HG02870 (cell line): ENCODE measurements around the gene GSG1L.

Experiments
- ATAC-seq: cut with Tn5 transposase; IDR thresholded peaks from one replicate; pipeline ENCODE4 v1.9.1; 2021; ENCODE audit warnings: mild to moderate bottlenecking, moderate library complexity; ENCODE audit not compliant: unreplicated experiment

The GSG1L gene

DNA sequence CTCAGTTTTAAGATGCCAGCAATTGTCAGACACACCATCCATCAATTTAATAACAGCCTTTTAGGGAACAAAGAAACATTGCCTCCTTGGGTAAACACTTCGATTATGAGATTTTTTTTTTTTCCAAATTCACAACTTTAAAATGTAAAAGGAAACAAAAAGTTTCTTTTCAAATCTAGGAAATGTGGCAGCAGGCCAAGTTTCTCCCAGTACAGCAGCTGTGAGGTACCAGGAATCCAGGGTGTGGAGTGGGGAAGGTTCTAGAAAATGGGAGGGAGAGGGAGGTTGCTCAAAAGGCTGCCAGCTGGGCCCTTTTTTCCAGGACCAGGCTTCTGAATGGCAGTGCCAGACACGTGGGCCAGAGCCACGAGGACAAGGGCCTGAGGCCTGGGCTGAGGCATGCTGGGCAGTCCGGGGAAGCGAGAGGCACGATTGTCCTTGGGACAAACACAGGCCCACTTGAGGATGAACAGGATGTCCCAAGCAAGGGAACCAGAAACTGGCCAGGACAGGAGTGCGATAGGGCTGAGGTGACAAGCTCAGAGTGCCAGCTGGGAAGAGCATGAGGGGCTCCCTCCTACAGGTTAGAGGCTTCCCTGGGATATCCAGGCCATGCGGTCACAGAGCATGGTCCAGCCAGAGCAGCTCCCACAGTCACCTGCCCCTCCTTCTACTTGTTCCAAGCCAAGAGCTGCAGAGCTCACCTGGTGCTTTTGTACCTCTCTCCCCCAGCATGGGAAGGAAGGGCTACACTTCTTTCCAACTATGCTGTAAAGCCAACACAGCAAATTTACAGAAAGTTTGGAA, 298.4 kb downstream of the GSG1L start:
- ATAC-seq, result no peak

DNA sequence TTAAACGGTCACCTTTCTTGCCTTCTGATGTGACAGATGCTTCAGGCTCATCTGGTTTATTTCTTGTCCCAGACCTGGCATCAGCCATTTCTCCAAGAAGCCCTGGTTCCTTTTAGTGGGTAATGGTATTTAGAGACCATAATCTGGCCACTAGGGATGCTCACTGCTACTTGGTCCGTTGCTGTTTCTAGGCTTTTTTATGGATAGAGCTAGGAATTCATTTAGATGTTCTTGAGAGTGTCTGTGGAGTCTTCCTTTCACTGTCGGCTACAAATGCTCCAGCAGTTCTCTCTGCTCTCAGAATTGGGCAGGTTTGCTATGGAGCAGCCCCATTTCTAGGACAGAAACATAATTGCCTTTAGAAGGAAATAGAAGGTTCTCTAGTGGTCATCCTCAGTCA, 299.1 kb downstream of the GSG1L start:
- ATAC-seq, result no peak

DNA sequence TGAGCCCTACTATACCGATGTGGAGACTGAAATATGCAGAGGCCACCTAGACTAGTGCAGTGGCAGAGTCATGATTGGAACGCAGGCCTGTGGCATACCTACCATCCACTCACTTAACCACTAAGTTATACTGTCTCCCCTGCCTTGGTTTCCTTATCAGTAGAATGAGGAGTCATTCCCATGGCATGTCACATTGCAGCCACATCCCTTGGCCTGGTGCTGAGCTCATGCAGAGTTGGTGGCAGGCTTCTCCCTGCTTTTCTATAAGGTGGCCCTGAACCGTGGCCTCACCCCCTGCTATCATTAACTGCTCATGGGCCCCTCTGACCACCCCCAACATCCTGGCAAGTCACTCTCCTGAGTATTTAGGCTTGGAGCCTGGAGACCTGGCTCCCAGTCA, 301.1 kb downstream of the GSG1L start:
- no peak for ATAC-seq

DNA sequence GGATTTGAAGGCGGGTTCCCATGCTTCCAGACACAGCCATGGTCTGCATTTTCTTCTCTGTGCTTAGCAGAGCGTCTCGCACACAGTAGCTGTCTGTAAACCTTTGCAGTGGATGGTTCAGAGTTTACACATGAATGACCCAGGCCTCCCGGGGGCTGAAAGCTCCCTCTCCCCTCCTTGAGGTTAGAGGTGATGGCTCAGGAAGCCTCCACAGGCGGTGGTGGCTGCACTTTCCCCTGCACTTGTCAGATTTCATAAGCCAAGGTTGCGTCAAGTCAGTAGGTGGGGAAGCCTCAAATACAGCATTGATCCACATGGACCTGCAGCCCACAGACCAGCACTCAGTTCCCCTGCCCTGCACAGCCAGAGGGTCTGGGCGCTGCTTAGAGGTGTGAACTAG, 301.7 kb downstream of the GSG1L start:
- ATAC-seq, result no peak

DNA sequence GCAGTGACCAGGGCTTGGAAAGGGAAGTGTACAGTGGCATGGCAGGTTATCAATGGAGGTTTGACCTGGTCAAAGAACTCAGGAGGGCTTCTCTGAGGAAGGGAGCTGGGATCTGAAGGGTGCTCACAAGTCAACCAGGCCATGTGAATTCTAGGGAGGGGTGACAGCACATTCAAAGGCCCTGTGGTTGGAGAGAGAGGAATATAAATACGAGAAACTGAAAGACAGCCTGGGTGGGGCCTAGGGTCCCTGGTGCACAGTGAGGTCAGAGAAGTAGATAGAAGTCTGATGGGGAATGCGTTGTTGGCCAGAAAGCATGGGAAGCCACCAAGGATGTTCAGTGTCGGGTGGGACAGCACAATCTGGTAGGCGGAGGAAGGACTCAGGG, 302.7 kb downstream of the GSG1L start:
- no peak for ATAC-seq

DNA sequence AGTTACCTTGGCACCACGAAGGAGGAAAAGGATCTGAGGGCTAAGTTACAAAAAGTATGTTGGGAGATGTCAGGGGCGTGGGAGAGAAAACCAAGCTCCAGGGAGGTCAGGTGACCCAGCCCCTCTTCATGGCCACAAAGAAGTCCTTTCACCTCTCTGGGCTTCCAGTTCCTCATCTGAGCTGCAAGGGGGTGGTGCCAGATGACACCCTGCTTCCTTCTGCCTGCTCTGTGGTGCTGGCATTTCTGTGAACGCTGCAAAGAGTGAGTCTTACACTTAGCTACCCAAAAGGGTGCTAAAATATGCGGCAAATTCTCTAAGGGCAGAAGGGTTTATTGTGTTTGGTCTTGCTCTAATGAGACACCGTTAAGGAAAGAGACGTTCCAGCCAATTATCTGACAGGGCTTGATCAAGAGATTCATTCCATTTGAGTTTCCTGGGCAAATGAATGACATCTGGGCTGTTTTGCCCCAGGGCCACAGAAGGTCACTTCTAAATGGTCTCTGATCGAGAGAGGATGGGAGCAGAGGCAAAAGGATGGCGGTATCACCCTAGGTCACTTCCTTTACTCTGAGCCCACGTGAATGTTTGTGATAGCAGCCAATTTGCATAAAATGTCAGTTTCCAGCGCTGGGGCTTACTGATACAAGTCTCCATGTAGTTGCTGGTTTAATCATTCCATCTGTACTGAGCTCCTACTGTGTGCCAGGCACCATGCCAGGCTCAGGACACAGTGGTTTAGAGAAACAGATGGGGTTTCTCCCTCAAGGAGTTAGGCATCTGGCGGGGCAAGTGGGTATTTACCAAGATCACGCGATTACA, 303.3 kb downstream of the GSG1L start:
- ATAC-seq, result no peak

DNA sequence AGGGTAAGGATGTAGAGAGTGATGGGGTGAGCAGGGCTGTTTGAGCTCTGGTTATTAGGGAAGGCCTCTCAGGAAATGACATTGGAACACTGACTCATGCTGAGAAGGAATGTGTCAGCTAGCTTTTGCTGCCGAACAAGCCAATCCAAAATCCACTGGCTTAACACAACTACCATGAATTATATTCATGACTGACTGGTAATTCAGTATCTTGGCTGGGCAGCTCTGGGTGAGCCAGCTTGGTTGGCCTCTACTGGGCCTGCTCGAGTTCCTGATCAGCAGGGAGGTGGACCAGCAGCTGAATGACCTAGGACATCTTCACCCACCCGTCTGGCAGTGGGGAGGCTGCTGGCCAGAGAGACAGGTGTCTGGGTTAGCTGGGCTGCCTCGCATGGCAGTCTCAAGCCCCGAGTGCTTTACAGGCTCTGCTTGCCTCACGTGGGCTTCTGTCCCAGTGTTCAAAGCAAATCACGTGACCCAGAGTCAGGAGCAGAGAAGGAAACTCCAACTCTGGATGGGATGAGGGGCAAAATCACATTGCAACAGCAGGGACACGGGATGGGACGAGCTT, 304.1 kb downstream of the GSG1L start:
- no peak for ATAC-seq

DNA sequence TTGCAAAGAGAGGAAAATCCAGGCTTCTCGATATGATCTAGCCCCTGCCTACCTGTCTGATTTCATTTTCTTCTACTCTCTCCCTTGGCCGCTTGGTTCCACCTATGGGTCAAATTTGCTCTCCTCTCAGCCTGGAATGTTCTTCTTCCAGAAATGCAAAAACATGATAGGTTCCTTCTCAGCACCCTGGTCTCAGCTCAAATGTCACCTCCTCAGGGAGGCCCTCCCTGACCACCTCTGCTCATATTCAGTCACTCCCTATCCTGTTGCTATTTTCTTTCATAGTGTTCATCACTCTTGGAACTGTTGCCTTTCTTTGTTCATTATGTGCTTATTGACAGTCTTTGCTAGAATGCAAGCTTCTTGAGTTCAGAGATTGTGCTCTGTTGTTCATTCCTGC, 305.0 kb downstream of the GSG1L start:
- no peak for ATAC-seq

DNA sequence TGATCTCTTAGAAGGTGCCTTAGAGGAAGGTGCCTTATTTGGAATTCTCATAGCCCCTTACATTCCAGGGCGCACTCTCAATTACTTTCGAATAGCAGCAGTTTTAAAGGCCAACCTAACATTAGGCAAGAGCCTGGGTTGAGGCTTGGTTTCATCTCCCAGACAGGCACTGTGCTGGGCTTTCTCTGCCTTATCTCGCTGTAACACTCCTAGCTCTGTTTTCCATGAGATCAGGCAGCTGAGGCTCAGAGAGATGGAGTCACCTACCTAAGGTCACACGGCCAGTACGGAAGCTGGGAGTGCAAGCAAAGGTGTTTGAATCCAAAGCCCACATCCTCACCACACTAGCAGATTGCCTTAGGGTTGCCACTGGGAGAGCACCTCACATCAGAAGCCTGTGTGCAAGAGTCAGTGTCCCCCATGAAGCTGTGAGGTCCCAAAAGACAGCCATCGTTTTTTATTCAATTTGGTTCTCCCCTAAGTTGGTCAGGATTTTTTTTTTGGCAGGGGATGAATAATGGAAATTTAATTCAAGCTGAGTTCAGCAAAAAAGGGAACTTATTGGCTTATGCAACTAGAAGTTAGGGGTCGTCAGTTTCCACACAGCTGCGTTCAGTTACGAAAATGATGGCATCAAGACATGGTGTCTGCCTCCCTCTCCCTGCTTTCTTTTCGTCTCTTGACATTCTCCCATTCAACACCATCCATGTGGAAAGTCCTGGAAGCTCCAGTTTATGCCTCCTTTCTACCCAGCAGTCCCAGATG, 307.1 kb downstream of the GSG1L start:
- no peak for ATAC-seq

DNA sequence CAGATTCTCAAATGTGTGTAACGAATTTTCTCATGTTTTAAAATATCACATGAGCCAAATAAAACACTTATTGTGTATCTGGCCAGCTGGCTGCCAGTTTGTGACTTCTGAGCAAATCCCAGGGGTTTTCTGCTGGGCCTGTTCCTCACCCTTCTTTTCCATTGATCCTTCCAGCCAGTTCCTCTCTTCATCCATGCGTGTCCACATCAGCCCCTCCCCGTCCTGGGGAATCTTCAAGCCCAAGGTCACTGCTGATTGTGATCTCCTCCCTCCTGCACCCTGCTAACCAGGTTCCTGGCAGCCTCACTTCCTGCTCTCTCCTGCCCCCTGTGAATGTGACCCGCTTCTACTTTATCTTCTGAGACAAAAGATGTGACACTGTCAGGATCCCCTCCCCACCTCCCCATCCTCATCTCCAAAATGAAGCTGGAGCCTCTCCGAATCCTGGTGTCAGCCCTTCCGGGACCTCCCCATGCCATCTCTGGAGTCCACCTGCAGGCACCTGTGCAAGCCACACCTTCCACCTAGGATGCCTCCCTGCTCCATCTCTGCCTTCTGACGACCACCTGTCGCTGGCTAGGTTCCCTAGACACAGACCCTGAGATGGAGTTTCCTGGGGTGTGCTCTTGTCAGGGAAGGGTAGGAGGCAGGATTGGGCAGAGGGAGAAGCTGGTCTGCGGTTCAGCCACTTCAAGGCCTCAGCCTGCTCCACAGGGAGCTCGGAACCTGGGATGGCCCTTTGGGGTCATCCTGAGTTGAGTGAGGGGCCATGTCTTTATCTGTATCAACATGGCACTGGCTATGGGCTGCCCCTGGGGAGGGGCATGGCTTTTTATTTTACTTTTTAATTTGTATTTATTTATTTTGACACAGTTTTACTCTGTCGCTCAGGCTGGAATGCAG, 308.5 kb downstream of the GSG1L start:
- ATAC-seq, result no peak

DNA sequence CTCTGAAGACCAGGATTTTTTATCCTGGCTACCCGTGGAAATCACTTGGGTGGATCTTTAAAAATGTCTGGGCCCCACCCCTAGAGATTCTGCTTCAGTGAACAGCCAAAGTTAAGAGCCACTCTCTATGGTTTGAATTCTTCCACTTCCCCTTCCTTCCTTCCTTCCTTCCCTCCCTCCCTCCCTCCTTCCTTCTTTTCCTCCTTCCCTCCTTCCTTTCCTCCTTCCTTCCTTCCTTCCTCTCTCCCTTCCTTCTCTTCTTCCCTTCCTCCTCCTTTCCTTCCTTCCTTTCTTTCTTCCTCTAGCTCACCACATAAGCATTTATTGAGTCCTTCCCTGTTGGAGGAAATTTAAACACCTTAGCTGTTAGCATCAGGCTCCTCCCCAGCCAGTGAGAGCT, 310.0 kb downstream of the GSG1L start:
- no peak for ATAC-seq

DNA sequence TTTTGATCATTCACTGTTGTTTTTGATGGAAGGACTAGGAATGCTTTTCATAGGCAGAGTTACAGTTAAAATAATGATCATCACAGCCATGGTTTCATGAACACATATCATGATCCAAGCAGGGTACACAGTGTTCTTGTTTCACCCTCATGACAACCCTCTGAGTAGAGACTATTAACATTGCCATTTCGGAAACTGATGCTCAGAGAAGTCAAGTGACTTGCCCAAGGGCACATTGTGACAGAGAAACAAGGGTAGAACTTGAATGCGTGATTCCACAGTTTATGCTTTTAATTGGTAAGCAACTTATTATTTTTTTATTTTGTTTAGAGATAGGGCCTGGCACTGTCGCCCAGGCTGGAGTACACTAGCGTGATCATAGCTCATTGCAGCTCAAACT, 311.3 kb downstream of the GSG1L start:
- no peak for ATAC-seq

DNA sequence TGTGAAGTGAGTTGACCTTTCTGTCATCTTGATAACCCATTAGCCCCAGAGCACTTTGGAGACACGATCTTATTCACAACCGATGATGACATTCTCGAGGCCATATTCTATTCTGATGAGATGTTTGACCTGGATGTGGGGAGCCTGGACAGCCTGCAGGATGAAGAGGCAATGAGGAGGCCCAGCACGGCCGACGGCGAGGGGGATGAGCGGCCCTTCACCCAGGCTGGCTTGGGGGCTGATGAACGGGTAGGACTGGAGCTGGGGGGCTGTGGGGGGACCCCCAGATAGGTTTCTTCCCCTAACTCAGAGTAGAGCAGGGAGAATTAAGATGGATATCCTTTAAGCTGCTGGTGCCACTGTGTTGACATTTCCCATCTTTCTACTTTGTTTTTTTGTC, 311.8 kb downstream of the GSG1L start:
- ATAC-seq, result no peak

DNA sequence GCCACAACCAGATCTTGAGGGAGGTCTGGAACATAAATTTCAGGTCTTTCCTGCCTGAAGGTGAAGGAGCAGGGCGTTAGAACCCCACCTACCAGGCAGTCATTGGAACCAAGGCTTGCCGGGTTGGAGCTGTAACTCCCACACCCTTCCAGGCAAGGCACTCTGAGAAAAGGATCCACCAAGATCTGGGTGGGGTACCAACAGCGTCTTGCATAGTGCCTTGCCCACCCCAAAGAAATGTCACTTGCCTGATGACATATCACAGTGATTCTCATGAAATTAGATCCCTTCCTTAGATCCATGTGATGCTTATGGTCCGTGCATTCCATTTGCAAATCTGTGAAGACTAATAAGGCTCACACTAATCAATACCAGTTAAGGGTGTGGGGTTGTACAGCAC, 312.3 kb downstream of the GSG1L start:
- ATAC-seq, result no peak

DNA sequence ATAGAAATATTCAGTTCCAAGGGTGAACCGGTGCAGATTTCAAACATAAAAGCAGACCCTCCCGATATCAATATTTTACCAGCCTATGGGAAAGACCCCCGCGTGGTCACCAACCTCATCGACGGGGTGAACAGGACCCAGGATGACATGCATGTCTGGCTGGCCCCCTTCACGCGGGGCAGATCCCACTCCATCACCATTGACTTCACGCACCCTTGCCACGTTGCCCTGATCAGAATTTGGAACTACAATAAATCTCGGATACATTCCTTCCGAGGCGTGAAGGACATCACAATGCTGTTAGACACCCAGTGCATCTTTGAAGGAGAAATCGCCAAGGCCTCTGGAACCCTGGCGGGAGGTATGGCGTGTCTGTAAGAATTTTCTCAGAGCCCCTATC, 313.6 kb downstream of the GSG1L start:
- ATAC-seq, result no peak

DNA sequence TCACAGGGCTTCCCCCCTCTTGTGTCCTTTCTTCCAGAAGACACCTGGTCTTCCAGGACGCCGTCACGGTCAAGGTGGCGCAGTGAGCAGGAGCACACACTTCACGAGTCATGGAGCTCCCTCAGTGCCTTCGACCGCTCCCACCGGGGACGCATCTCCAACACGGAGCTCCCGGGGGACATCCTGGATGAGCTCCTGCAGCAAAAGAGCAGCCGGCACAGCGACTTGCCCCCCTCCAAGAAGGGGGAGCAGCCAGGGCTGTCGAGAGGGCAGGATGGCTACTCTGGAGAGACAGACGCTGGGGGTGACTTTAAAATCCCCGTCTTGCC, 314.0 kb downstream of the GSG1L start:
- no peak for ATAC-seq

DNA sequence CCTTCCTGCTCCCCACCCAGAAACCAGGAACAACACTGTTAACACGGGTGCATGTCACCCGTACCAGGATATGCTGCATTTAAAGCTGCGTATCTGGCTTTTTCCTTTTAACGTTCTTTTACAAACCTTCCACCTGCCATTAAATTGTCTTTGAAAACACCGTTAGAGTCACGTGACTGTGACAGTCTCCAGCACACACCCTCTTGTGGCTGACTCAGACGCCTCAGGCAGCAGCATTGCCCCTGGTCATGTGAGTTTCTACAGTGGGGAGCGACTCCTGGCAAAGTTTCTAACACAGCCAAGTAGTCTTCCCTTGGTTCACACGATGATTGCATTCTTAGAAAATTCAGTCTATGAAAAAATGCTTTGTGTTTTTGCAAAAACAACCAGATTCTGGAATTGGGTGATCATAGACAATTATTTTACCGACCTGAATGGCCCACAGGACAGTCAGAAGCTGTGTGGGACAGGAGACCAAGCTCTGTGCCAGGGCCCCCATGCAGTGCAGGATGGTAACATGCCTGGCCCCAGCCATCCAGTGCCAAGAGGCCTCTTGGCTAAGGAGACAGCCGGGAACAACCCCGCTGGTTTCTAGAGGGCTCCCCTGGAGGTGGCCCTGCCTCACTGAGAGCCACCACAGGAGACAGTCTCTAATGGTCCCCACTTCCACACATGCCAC, 314.5 kb downstream of the GSG1L start:
- no peak for ATAC-seq

DNA sequence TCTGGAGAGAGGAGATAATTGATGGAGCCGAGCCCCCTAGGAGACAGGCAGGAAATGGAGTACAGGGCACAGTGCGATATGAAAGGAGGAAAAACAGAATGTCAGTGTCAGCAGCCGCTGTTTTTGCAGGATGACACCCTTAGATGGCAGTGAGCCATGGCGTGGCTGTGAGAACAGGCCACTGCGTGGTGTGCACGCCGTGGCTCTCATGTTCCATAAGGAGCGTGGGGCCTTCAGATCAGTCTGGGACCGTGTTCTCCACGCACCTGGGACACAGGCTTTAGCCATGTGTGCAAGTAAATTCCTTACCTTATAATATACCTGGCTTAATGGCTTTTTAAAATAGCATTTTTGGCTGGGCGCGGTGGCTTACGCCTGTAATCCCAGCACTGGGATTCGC, 315.6 kb downstream of the GSG1L start:
- no peak for ATAC-seq

DNA sequence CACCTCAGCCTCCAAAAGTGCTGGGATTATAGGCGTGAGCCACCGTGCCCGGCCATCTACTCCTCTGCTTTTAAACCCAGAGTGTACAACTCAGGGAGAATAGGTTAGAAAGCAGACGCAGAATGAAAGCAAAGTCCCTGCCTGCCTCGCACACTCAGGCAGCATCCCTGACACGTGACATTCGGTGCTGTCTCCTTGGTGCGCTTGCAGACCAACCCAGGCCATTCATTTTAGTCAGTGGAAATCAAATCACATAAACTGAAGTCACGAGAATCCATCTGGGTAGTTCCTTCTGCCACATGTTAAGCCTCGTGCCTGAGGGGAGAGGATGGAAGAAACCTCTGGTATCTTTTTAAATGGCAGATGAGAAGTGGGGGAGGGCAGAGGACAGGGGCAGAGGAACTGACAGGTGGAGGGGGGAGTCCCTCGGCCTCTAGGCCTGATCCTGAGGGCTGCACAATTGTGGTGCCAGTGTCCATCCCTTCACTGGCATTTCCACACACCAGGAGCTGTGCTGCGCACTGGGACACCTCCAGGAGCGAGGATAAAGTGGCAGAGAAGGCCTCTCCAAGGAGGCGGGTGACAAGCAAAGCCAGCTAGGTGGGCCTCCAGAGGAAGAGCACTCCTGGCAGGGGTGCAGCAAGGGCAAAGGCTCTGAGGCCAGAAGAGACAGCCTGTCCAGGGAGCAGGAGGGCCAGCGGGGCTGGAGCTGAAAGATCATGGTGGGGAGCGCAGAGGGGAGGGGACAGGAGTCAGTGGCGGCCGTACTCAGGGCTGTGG, 317.2 kb downstream of the GSG1L start:
- no peak for ATAC-seq
